ENCODE data around the gene ZNF775. TPM values are rescaled to one million over a fixed set of nuclear protein-coding genes. Genes with fewer than 3 reads are reported as not detected.

The ZNF775 gene
- total and polyA plus RNA-seq, 2 of the 13 experiments (the other 11 are each of a cell fraction or from before 2014, with no cell fraction given): 3.1 to 3.2 TPM

DNA sequence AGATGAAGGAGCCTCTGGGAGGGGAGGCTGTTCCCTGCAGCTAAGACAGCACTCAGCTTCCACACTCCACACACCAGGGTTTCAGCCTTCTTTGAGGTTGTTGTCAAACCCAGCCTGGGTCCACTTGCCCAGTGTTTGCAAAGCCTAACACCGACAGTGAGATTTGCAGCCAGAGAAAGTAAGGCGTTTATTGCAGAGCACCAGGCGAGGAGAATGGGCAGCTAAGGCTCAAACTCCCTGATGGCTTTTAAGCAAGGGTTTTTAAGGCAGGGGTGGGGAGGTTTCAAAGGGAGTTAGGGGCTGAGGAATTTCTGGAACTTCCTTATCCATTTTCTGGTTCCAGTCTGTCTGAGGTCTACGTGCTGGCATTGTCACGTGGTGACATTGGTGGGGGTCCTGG lies 4.7 kb upstream of the ZNF775 start:
- H4K20me1 ChIP-seq (ENCODE audit: insufficient read depth, low read length): peaks cover 8% of the 10 kb centered on the region; the same call in 1 of the 2 replicates
- BruUV-seq (replicated peaks): no TSS peak
- in situ Hi-C loops (cut with HindIII; ENCODE audit: extremely low pct_ligation_motif_present, low pct_unique_long_range_greater_than_20kb): no loop called here

More for the DNA sequence above, 4.7 kb upstream of the ZNF775 start:
- Histone ChIP-seq H2AFZ (ENCODE audit: low read length) (no peak overlapping the region), H3K36me3 (replicated peaks in 1 of 2; ENCODE audit: control insufficient read depth in 1 of 2, insufficient read depth in 2 of 2, low read length in 2 of 2) (peaks cover 5 to 27% of the 10 kb centered on the region in 2 experiments; a peak in 4 of 5 replicates), H3K79me2 (ENCODE audit: insufficient read depth, low read length) (peaks cover 32% of the 10 kb centered on the region), H3K9ac (ENCODE audit: insufficient read depth, low read depth, low read length) (no peak overlapping the region), H3K9me3 (ENCODE audit: low read length) (no peaks in the 10 kb centered on the region), H3K27ac (ENCODE audit: extremely low read length, insufficient read depth, low read length) (peak overlapping the region; percentile 16), H3K27me3 (ENCODE audit: control insufficient read depth in 1 of 2, insufficient read depth in 2 of 2, low read length in 2 of 2) (no peaks in the 10 kb centered on the region), H3K4me3 (replicated peaks in 1 of 3; ENCODE audit: insufficient read depth in 1 of 3, low read depth in 2 of 3, low read length in 3 of 3) (no peak overlapping the region), H3K4me1 (ENCODE audit: insufficient read depth, low read length) (peaks cover 74% of the 10 kb centered on the region), H3K4me2 (ENCODE audit: low read depth, low read length) (no peak overlapping the region)
- WGBS (ENCODE audit: low lambda C conversion rate): 97% methylated on average over 5 of the region's 5 CpGs
- intact Hi-C loops (cut with micrococcal nuclease; ENCODE audit: unreplicated experiment): no loop called here
- TF ChIP-seq ZFP36L1 (CRISPR knock-in tag; IDR thresholded peaks at IDR 0.05) (no peak), SRSF9 (IDR thresholded peaks at IDR 0.05; ENCODE audit: borderline replicate concordance, insufficient read depth, low read depth, low read length, poor library complexity, severe bottlenecking) (no peak), FOXP1 (IDR thresholded peaks at IDR 0.05) (no peak), FOXP1 (CRISPR knock-in tag; IDR thresholded peaks at IDR 0.05) (no peak), U2AF1 (optimal IDR thresholded peaks at IDR 0.05; ENCODE audit: low read depth, low read length) (no peak), CC2D1A (CRISPR knock-in tag; IDR thresholded peaks at IDR 0.05) (no peak), RORA (CRISPR knock-in tag; IDR thresholded peaks at IDR 0.05) (no peak), ZNF878 (CRISPR knock-in tag; IDR thresholded peaks at IDR 0.05) (no peak), NCOA1 (CRISPR knock-in tag; IDR thresholded peaks at IDR 0.05) (no peak), ZNF891 (CRISPR knock-in tag; IDR thresholded peaks at IDR 0.05) (no peak), ZNF282 (IDR thresholded peaks at IDR 0.05; ENCODE audit: partially characterized antibody) (no peak), SRY (CRISPR knock-in tag; IDR thresholded peaks at IDR 0.05) (no peak), ZNF614 (CRISPR knock-in tag; IDR thresholded peaks at IDR 0.05; ENCODE audit: borderline replicate concordance) (no peak), ZNF160 (CRISPR knock-in tag; IDR thresholded peaks at IDR 0.05) (no peak), MAFF (IDR thresholded peaks at IDR 0.05; ENCODE audit: low read depth, low read length) (no peak), ZC3H13 (CRISPR knock-in tag; IDR thresholded peaks at IDR 0.05) (0 out of 2 replicates have a peak, but pooled peaks have one; percentile 36), SUZ12 (IDR thresholded peaks at IDR 0.05; ENCODE audit: low read depth, low read length) (no peak), RBM22 (optimal IDR thresholded peaks at IDR 0.05; ENCODE audit: low read length) (peak; percentile 94), POLR2AphosphoS5 (IDR thresholded peaks at IDR 0.05; ENCODE audit: low read depth, low read length) (peak; percentile 22; the same call in 1 of the 2 replicates)
- TF ChIP-seq, protein P1, sequence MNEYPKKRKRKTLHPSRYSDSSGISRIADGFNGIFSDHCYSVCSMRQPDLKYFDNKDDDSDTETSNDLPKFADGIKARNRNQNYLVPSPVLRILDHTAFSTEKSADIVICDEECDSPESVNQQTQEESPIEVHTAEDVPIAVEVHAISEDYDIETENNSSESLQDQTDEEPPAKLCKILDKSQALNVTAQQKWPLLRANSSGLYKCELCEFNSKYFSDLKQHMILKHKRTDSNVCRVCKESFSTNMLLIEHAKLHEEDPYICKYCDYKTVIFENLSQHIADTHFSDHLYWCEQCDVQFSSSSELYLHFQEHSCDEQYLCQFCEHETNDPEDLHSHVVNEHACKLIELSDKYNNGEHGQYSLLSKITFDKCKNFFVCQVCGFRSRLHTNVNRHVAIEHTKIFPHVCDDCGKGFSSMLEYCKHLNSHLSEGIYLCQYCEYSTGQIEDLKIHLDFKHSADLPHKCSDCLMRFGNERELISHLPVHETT (CRISPR knock-in tag; conservative IDR thresholded peaks at IDR 0.05): no peak
- TF ChIP-seq, protein P2, sequence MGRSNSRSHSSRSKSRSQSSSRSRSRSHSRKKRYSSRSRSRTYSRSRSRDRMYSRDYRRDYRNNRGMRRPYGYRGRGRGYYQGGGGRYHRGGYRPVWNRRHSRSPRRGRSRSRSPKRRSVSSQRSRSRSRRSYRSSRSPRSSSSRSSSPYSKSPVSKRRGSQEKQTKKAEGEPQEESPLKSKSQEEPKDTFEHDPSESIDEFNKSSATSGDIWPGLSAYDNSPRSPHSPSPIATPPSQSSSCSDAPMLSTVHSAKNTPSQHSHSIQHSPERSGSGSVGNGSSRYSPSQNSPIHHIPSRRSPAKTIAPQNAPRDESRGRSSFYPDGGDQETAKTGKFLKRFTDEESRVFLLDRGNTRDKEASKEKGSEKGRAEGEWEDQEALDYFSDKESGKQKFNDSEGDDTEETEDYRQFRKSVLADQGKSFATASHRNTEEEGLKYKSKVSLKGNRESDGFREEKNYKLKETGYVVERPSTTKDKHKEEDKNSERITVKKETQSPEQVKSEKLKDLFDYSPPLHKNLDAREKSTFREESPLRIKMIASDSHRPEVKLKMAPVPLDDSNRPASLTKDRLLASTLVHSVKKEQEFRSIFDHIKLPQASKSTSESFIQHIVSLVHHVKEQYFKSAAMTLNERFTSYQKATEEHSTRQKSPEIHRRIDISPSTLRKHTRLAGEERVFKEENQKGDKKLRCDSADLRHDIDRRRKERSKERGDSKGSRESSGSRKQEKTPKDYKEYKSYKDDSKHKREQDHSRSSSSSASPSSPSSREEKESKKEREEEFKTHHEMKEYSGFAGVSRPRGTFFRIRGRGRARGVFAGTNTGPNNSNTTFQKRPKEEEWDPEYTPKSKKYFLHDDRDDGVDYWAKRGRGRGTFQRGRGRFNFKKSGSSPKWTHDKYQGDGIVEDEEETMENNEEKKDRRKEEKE (IDR thresholded peaks at IDR 0.05): no peak
- ChIA-PET POLR2A (interaction anchor here (0.6 to 2.0 kb wide), 5 partner anchors 9 to 43 kb away, joined by 4 to 13 read pairs (median 5); a partner anchor contains a TSS), CTCF (ENCODE audit: low intra/inter-chr PET ratio, low total read pairs) (no interaction called here)
- FAIRE-seq: no peak
- no peak for ATAC-seq
- DNase-seq (ENCODE audit: low spot score): no peak
